Left lung (tissue), 10 donors: ENCODE data around the gene MAL. TPM values are rescaled to one million over a fixed set of nuclear protein-coding genes. Genes with fewer than 3 reads are reported as not detected.
A peak's percentile ranks its signal among the peaks of the same experiment; 100 is the strongest.

Experiments used
- ATAC-seq: fragments of 200-7000 bp; cut with Tn5 transposase; one replicate; pipeline ENCODE4 v1.9.1; 2020; ENCODE audit warnings: moderate library complexity
- DNase-seq, 4 donors: peaks; one replicate each; pipeline ENCODE4 v3.0.0-alpha.2; 2013 to 2020
- H3K27ac ChIP-seq, 2 donors: fragments of 200-600 bp; sonication (generic) in 1 of 2; one replicate each; pipeline versions ENCODE4 v1.5.0 to v1.8.0; 2020 to 2021
- H3K27me3 ChIP-seq, 2 donors: fragments of 200-600 bp; sonication (generic) in 1 of 2; one replicate each; pipeline versions ENCODE4 v1.5.0 to v1.8.0; 2020 to 2021
- H3K36me3 ChIP-seq, 2 donors: fragments of 200-600 bp; sonication (generic) in 1 of 2; one replicate each; pipeline versions ENCODE4 v1.5.0 to v1.8.0; 2020 to 2021
- H3K4me1 ChIP-seq, 2 donors: fragments of 200-600 bp; one replicate each; pipeline ENCODE4 v1.8.0; 2021
- H3K4me3 ChIP-seq, 2 donors: fragments of 200-600 bp; sonication (generic) in 1 of 2; one replicate each; pipeline versions ENCODE4 v1.5.0 to v1.8.0; 2020 to 2021; ENCODE audit warnings: mild to moderate bottlenecking in 1 of 2
- H3K9me3 ChIP-seq, 2 donors: fragments of 200-600 bp; sonication (generic) in 1 of 2; one replicate each; pipeline versions ENCODE4 v1.5.0 to v1.8.0; 2020 to 2021
- CTCF ChIP-seq, 2 donors: fragments of 200-600 bp; sonication (generic) in 1 of 2; IDR thresholded peaks; one replicate each; pipeline versions ENCODE4 v1.5.0 to v1.8.0; 2021; ENCODE audit warnings: antibody characterized with exemption in 2 of 2
- intact Hi-C, 2 donors: fragments of 100-400 bp; cut with DNase I; formaldehyde crosslinking; loops; one replicate each; pipeline versions ENCODE4 v1.11.2 to v1.14.2; 2022
- polyA plus RNA-seq, 6 donors: library from polyadenylated mRNA; unstranded; fragments of 120-200 nt; gene quantifications; one replicate each; pipeline ENCODE4 v1.2.1, GENCODE V29; 2013; ENCODE audit not compliant: insufficient read length in 6 of 6
- total RNA-seq, 2 donors: library from RNA; stranded (reverse); fragmentation: NEBNext Ultra II Directional; extraction: Animal tissue kit (Norgen Biotek cat#: 25700); gene quantifications; one replicate each; pipeline ENCODE4 v1.2.1, GENCODE V29; 2021
- donor health status: DM: no; HTN: yes; CAD: no.
- donor health status: DM: no; HTN: no; CAD: no.

The MAL gene
- total and polyA plus RNA-seq, 8 donors, result 0.76 to 13.6 (median 1.8) TPM

- no peak for DNase-seq
- no peak overlapping the region for H3K4me3 ChIP-seq
- intact Hi-C loops, result no loop called here
- peaks cover 0 to 31% of the 10 kb centered on the region in 2 donors for H3K27me3 ChIP-seq
- no peak for TF ChIP-seq CTCF (IDR thresholded peaks at IDR 0.05)
- H3K36me3 ChIP-seq, result no peaks in the 10 kb centered on the region
- no peaks in the 10 kb centered on the region for H3K4me1 ChIP-seq
- no peak for ATAC-seq
- H3K27ac ChIP-seq, result no peak overlapping the region
- no peaks in the 10 kb centered on the region for H3K9me3 ChIP-seq
Measured at GRCh38 chr2:94980406-94980805, 45.1 kb upstream of the MAL start.

GRCh38 chr2:94982156-94982555 lies 43.4 kb upstream of the MAL start:
- H3K36me3 ChIP-seq, result no peaks in the 10 kb centered on the region
- no peak overlapping the region for H3K4me3 ChIP-seq
- H3K4me1 ChIP-seq, result no peaks in the 10 kb centered on the region
- intact Hi-C loops, result no loop called here
- H3K27me3 ChIP-seq, result peaks cover 0 to 21% of the 10 kb centered on the region in 2 donors
- no peak for ATAC-seq
- H3K9me3 ChIP-seq, result no peaks in the 10 kb centered on the region
- no peak overlapping the region for H3K27ac ChIP-seq
- no peak for DNase-seq
- TF ChIP-seq CTCF (IDR thresholded peaks at IDR 0.05), result no peak

- Histone ChIP-seq H3K4me1 (no peaks in the 10 kb centered on the region), H3K27ac (no peak overlapping the region), H3K4me3 (no peak overlapping the region), H3K36me3 (no peaks in the 10 kb centered on the region), H3K27me3 (peaks cover 0 to 16% of the 10 kb centered on the region in 2 donors), H3K9me3 (no peaks in the 10 kb centered on the region)
- intact Hi-C loops, result no loop called here
- no peak for TF ChIP-seq CTCF (IDR thresholded peaks at IDR 0.05)
- DNase-seq (peak in 1 of 4 donors; percentile 44), ATAC-seq (no peak)
Measured at GRCh38 chr2:94982675-94983074, 42.8 kb upstream of the MAL start.

- ATAC-seq (no peak), DNase-seq (no peak)
- Histone ChIP-seq H3K27ac (no peak overlapping the region), H3K9me3 (no peaks in the 10 kb centered on the region), H3K4me1 (no peaks in the 10 kb centered on the region), H3K4me3 (no peak overlapping the region), H3K27me3 (peaks cover 0 to 13% of the 10 kb centered on the region in 2 donors), H3K36me3 (no peaks in the 10 kb centered on the region)
- intact Hi-C loops, result no loop called here
- TF ChIP-seq CTCF (IDR thresholded peaks at IDR 0.05), result no peak
Measured at GRCh38 chr2:94984964-94985575, 40.4 kb upstream of the MAL start.

- DNase-seq, result no peak
- peaks cover 0 to 13% of the 10 kb centered on the region in 2 donors for H3K27me3 ChIP-seq
- H3K27ac ChIP-seq, result no peak overlapping the region
- intact Hi-C loops, result no loop called here
- H3K36me3 ChIP-seq, result no peaks in the 10 kb centered on the region
- TF ChIP-seq CTCF (IDR thresholded peaks at IDR 0.05), result no peak
- H3K4me1 ChIP-seq, result no peaks in the 10 kb centered on the region
- H3K9me3 ChIP-seq, result no peaks in the 10 kb centered on the region
- ATAC-seq, result no peak
- no peak overlapping the region for H3K4me3 ChIP-seq
Measured at GRCh38 chr2:94985636-94986035, 39.9 kb upstream of the MAL start.
